Panc1 (cell line): ENCODE measurements around the gene HIC2. TPM values are rescaled to one million over a fixed set of nuclear protein-coding genes. Genes with fewer than 3 reads are reported as not detected.
"Not testable (repeated sequence)": the region's sequence is repeated elsewhere in the genome, so short reads cannot be mapped to it uniquely, and the experiment has no call there.

Experiments
- ATAC-seq: fragments of 200-7000 bp; cut with Tn5 transposase; 2 replicates; pipeline ENCODE4 v1.9.1; 2020; ENCODE audit warnings: mild to moderate bottlenecking, moderate library complexity
- BruUV-seq: library from RNA; stranded (reverse); fragments of 400-500 nt; replicated peaks from 2 replicates; lab custom pipeline; 2021; lab: Mats Ljungman, UMichigan
- CTCF ChIA-PET: fragments of 300-600 bp; sonication (Branson Sonifier 250); formaldehyde crosslinking; loops from one replicate; lab custom pipeline; 2022; ENCODE audit warnings: antibody characterized with exemption; lab: Charles Lee
- POLR2A ChIA-PET: fragments of 300-600 bp; sonication (Branson Sonifier 250); formaldehyde crosslinking; loops from one replicate; lab custom pipeline; 2022; ENCODE audit warnings: antibody characterized with exemption; lab: Charles Lee
- DNase-seq: peaks from one replicate; pipeline ENCODE4 v3.0.0-alpha.2; 2010; ENCODE audit warnings: low read depth, low spot score
- H3K27ac ChIP-seq: 2 replicates; pipeline ENCODE4 v1.5.1; 2011; ENCODE audit warnings: mild to moderate bottlenecking, low read length, inconsistent platforms
- H3K27me3 ChIP-seq: fragments of 200-500 bp; sonication (Bioruptor generic); 2 replicates; pipeline ENCODE4 v1.6.0; 2014; ENCODE audit warnings: low read length, inconsistent platforms; ENCODE audit not compliant: control insufficient read depth, insufficient read depth
- H3K36me3 ChIP-seq: fragments of 200-500 bp; sonication (Bioruptor generic); 2 replicates; pipeline ENCODE4 v1.5.1; 2014; ENCODE audit warnings: inconsistent platforms, mild to moderate bottlenecking, low read length, moderate library complexity; ENCODE audit not compliant: control insufficient read depth, insufficient read depth
- H3K4me1 ChIP-seq: 2 replicates; pipeline ENCODE4 v1.5.1; 2011; ENCODE audit warnings: inconsistent platforms, mild to moderate bottlenecking, low read length, moderate library complexity; ENCODE audit not compliant: control insufficient read depth, insufficient read depth
- H3K4me3 ChIP-seq, 2 experiments: 2 replicates each; pipeline ENCODE4 v1.5.1; 2011 to 2012; ENCODE audit warnings: low read depth in 2 of 2, low read length in 2 of 2, mild to moderate bottlenecking in 2 of 2, inconsistent platforms in 1 of 2, moderate library complexity in 1 of 2
- H3K9me3 ChIP-seq: fragments of 200-500 bp; sonication (Bioruptor generic); 2 replicates; pipeline ENCODE4 v1.5.1; 2014; ENCODE audit warnings: low read depth, mild to moderate bottlenecking, inconsistent platforms, low read length, moderate library complexity; ENCODE audit not compliant: control insufficient read depth, insufficient read depth
- in situ Hi-C: cut with HindIII; loops from 2 replicates; pipeline ENCODE4 v1.10.0; 2016; ENCODE audit warnings: low sequenced_read_pairs, low pct_unique_long_range_greater_than_20kb
- intact Hi-C: fragments of 100-400 bp; cut with micrococcal nuclease; formaldehyde crosslinking; loops from one replicate; pipeline ENCODE4 v1.10.0; 2022; ENCODE audit not compliant: unreplicated experiment
- total RNA-seq: library from RNA; stranded (reverse); gene quantifications from one replicate; pipeline ENCODE4 v1.2.1, GENCODE V29; 2021; ENCODE audit not compliant: unreplicated experiment

HIC2 gene
- total RNA-seq, 1 experiment from 2014 or later = 7.3 TPM

- DNase-seq, POLR2A ChIA-PET, BruUV-seq: not testable (repeated sequence)
Observed at GRCh38 chr22:21417853-21418252, 682 bp downstream of the HIC2 start.

GRCh38 chr22:21418974-21419638 lies 1.9 kb downstream of the HIC2 start:
- POLR2A ChIA-PET, CTCF ChIA-PET, in situ Hi-C loops, H3K27me3 ChIP-seq, H3K36me3 ChIP-seq, H3K9me3 ChIP-seq, H3K4me1 ChIP-seq, intact Hi-C loops, DNase-seq, H3K27ac ChIP-seq: not testable (repeated sequence)
- peak; percentile 39 for ATAC-seq
- H3K4me3 ChIP-seq = peak overlapping the region in 1 of 2 experiments; percentile 23; a peak in 1 of 4 replicates
- TSS peak; percentile 92 for BruUV-seq

More at GRCh38 chr22:21417853-21418252, 682 bp downstream of the HIC2 start:
- H3K36me3 ChIP-seq, H3K4me1 ChIP-seq, in situ Hi-C loops, intact Hi-C loops, H3K27ac ChIP-seq, CTCF ChIA-PET, H3K27me3 ChIP-seq, H3K9me3 ChIP-seq: not testable (repeated sequence)
- peak; percentile 23 for ATAC-seq
- H3K4me3 ChIP-seq = peak overlapping the region; percentile 35; a peak in 3 of 4 replicates

- peak; percentile 62 for ATAC-seq
- BruUV-seq, DNase-seq, POLR2A ChIA-PET, CTCF ChIA-PET, intact Hi-C loops, H3K9me3 ChIP-seq, H3K36me3 ChIP-seq, H3K4me1 ChIP-seq, H3K27me3 ChIP-seq, H3K27ac ChIP-seq, in situ Hi-C loops: not testable (repeated sequence)
- peak overlapping the region in 1 of 2 experiments; percentile 34; a peak in 2 of 4 replicates for H3K4me3 ChIP-seq
Observed at GRCh38 chr22:21420180-21420763, 3.1 kb downstream of the HIC2 start.

GRCh38 chr22:21424084-21424709 lies 7.0 kb downstream of the HIC2 start:
- H3K36me3 ChIP-seq, DNase-seq, POLR2A ChIA-PET, in situ Hi-C loops, H3K4me1 ChIP-seq, CTCF ChIA-PET, ATAC-seq, intact Hi-C loops, BruUV-seq, H3K4me3 ChIP-seq, H3K27ac ChIP-seq, H3K27me3 ChIP-seq, H3K9me3 ChIP-seq: not testable (repeated sequence)

- DNase-seq, H3K9me3 ChIP-seq, CTCF ChIA-PET, H3K27ac ChIP-seq, BruUV-seq, in situ Hi-C loops, H3K4me1 ChIP-seq, POLR2A ChIA-PET, H3K27me3 ChIP-seq, H3K4me3 ChIP-seq, ATAC-seq, intact Hi-C loops, H3K36me3 ChIP-seq: not testable (repeated sequence)
Observed at GRCh38 chr22:21434378-21435233, 17.4 kb downstream of the HIC2 start.

GRCh38 chr22:21435998-21436810 lies 19.0 kb downstream of the HIC2 start:
- BruUV-seq, H3K4me3 ChIP-seq, H3K9me3 ChIP-seq, H3K4me1 ChIP-seq, in situ Hi-C loops, intact Hi-C loops, H3K27me3 ChIP-seq, CTCF ChIA-PET, DNase-seq, POLR2A ChIA-PET, H3K27ac ChIP-seq, H3K36me3 ChIP-seq: not testable (repeated sequence)
- ATAC-seq = peak; percentile 74
